Measurements from ENCODE around the gene PTPRD.

DNA sequence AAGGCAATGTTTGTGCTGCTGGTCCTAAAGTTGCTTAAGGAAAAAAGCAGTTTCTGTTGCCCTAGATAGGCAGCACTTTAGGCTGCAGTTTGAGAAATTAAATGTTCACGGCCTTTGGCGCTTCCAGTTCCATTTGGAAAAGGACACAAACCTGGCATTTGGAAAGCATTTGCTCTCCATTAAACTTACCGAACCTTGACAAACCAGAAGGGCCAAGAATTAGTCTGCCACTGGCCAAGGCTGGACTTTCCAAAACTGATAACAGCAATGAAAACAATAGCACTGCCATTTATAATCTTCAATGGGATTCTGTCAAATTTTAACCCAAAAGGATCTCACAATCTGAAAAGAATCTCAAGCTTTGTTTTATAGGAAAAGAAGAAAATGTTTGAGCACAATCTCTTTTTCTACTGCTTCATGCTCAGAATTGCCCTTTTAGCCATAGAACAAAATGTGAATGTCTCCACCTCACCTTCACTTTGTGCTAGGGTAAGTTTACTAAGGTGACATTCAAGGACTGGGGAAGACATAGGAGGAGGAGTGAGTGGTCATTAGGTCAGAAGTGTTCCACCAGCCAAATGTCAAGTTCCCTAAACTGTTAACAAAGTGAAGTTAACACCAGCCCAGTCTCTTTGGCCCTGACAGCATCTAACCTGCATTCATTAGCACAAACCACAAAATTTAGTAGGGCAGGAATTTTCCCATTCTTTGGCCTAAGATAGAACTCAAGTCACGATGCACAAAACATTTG, 2229.8 kb downstream of the PTPRD start:
- TF ChIP-seq, protein P1, sequence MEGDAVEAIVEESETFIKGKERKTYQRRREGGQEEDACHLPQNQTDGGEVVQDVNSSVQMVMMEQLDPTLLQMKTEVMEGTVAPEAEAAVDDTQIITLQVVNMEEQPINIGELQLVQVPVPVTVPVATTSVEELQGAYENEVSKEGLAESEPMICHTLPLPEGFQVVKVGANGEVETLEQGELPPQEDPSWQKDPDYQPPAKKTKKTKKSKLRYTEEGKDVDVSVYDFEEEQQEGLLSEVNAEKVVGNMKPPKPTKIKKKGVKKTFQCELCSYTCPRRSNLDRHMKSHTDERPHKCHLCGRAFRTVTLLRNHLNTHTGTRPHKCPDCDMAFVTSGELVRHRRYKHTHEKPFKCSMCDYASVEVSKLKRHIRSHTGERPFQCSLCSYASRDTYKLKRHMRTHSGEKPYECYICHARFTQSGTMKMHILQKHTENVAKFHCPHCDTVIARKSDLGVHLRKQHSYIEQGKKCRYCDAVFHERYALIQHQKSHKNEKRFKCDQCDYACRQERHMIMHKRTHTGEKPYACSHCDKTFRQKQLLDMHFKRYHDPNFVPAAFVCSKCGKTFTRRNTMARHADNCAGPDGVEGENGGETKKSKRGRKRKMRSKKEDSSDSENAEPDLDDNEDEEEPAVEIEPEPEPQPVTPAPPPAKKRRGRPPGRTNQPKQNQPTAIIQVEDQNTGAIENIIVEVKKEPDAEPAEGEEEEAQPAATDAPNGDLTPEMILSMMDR (IDR thresholded peaks at IDR 0.05): no peak
- TF ChIP-seq EZH2 (IDR thresholded peaks at IDR 0.05): no peak
- no peak for TF ChIP-seq EZH2phosphoT487 (IDR thresholded peaks at IDR 0.05)

All from neural progenitor cell (in vitro differentiated cells).